ENCODE results near the gene CD109. TPM values are rescaled to one million over a fixed set of nuclear protein-coding genes. Genes with fewer than 3 reads are reported as not detected.

The CD109 gene
- total and polyA plus RNA-seq, 2 experiments from 2014 or later: 1.5 to 2.1 TPM

DNA sequence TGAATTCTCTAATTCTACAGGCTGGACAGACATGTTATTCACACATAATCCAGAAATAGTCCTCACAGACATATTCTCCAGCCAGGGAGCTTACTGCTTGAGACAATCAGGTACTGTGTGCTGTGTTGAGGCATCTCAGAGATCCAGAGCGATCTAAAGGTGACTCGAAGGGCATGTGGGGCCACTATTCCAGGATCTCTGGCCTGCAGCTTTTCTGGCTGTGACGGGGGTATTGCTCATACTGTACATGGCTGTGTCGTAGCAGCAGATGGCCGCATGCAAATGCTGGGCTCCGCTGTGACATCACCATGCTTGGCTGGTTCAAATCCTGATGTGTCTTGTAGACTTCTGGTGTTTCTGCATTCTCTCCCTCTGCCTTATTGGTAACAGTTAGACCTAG lies 37.8 kb downstream of the CD109 start:
- Histone ChIP-seq H3K4me3 (no peak overlapping the region), H3K9me3 (ENCODE audit: low read depth) (no peaks in the 10 kb centered on the region), H3K4me1 (ENCODE audit: low read depth) (no peaks in the 10 kb centered on the region), H3K36me3 (no peaks in the 10 kb centered on the region), H3K27me3 (peaks cover 14% of the 10 kb centered on the region), H3K27ac (no peak overlapping the region)
- TF ChIP-seq, protein P1, sequence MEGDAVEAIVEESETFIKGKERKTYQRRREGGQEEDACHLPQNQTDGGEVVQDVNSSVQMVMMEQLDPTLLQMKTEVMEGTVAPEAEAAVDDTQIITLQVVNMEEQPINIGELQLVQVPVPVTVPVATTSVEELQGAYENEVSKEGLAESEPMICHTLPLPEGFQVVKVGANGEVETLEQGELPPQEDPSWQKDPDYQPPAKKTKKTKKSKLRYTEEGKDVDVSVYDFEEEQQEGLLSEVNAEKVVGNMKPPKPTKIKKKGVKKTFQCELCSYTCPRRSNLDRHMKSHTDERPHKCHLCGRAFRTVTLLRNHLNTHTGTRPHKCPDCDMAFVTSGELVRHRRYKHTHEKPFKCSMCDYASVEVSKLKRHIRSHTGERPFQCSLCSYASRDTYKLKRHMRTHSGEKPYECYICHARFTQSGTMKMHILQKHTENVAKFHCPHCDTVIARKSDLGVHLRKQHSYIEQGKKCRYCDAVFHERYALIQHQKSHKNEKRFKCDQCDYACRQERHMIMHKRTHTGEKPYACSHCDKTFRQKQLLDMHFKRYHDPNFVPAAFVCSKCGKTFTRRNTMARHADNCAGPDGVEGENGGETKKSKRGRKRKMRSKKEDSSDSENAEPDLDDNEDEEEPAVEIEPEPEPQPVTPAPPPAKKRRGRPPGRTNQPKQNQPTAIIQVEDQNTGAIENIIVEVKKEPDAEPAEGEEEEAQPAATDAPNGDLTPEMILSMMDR (IDR thresholded peaks at IDR 0.05; ENCODE audit: low read depth, low read length): no peak
- no peak for DNase-seq (ENCODE audit: low read depth in 1 of 2, low spot score in 1 of 2)

DNA sequence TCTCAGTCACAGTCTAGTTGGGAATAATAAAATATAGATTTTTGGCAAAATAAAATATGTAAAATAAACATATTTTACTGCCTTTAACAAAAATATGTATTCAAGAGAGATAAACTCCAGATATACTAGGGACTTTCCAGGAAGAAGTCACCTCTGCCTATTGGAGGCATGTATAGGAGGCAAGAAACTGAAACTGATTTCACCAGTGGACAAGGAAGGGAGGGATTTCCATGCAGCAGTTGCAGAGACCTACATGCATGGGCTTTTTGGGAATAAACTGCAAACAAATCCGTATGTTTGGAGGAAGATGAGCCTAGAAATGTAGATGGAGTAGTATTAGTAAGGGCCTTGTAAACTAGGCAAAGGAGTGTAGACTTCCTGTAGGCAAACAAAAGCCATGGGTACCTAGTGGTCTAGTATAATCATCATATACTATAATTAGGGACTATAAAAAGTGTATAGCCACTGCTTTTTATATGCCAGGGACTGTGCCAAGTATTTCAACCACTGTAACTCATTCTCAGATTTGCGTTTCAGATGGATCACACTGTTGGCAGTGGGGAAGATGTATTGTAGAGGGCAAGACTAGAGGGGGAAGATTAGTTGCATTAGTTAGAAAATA lies 38.9 kb downstream of the CD109 start:
- Histone ChIP-seq H3K9me3 (ENCODE audit: low read depth) (no peaks in the 10 kb centered on the region), H3K4me1 (ENCODE audit: low read depth) (no peaks in the 10 kb centered on the region), H3K27me3 (peaks cover 14% of the 10 kb centered on the region), H3K27ac (no peak overlapping the region), H3K36me3 (no peaks in the 10 kb centered on the region), H3K4me3 (no peak overlapping the region)
- DNase-seq (ENCODE audit: low read depth in 1 of 2, low spot score in 1 of 2): no peak
- TF ChIP-seq, protein P1 (IDR thresholded peaks at IDR 0.05; ENCODE audit: low read depth, low read length): no peak

DNA sequence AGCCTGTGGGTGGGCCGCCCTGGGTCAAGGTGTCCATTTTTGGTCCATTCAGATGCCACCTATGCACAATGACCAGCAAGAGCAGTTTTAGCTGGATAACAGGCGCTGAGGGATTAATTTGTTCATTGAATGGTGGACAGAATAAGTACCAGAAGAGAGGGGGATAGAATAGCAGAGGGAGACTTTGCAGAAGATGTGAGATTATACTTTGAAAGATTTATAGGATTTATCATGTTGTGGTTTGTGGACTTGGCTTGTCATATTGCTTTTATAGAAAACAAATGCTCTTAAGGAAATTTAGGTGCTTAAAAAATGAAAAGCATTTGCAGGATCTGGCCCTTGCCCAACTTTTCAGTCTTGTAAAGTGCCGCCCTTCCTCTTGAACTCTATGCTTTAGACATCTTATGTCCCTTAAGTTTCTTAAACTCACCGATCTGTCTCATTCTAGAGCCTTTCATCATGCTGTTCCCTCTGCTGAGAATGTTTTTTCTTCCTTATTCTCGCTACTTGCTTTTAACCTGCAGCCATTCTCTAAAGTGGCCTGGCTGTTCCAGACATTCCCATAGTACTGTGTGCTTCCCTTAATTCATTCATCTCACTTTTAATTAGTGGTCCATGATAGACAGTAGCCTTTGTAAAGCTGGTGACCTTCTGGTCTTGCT lies 42.5 kb downstream of the CD109 start:
- H3K4me1 ChIP-seq (ENCODE audit: low read depth): no peaks in the 10 kb centered on the region
- TF ChIP-seq, protein P1 (IDR thresholded peaks at IDR 0.05; ENCODE audit: low read depth, low read length): no peak
- no peak overlapping the region for H3K4me3 ChIP-seq
- H3K27me3 ChIP-seq: peaks cover 14% of the 10 kb centered on the region
- H3K36me3 ChIP-seq: no peaks in the 10 kb centered on the region
- H3K27ac ChIP-seq: no peak overlapping the region
- no peak for DNase-seq (ENCODE audit: low read depth in 1 of 2, low spot score in 1 of 2)
- no peaks in the 10 kb centered on the region for H3K9me3 ChIP-seq (ENCODE audit: low read depth)

- Histone ChIP-seq H3K36me3 (no peaks in the 10 kb centered on the region), H3K27ac (no peak overlapping the region), H3K4me3 (no peak overlapping the region), H3K9me3 (ENCODE audit: low read depth) (no peaks in the 10 kb centered on the region), H3K4me1 (ENCODE audit: low read depth) (no peaks in the 10 kb centered on the region), H3K27me3 (peaks cover 14% of the 10 kb centered on the region)
- peak; percentile 80 to 85 for DNase-seq (ENCODE audit: low read depth in 1 of 2, low spot score in 1 of 2)
- TF ChIP-seq, protein P1 (IDR thresholded peaks at IDR 0.05; ENCODE audit: low read depth, low read length): peak; percentile 65
These were observed 43.1 kb downstream of the CD109 start for GRCh38 chr6:73739096-73739495.

DNA sequence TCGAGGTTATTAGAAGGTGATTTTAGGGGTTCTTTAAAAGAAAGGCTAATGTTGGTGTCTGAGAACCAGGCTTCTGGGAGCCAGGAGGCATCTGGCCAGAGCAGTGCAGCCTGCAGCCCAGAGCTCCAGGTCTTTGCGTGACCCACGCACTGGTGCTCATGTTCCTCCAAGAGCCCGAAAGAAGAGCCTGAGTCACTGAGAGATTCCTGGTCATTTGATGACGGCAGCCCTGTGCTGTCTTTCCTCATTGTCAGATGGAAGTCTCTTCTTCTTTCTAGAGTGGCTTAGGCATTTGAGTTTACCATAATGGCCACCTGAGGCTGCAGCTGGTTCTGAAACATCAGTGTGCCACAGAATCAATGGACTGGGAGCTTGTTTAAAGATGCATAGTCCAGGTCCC lies 46.4 kb downstream of the CD109 start:
- no peaks in the 10 kb centered on the region for H3K9me3 ChIP-seq (ENCODE audit: low read depth)
- H3K4me3 ChIP-seq: no peak overlapping the region
- DNase-seq (ENCODE audit: low read depth in 1 of 2, low spot score in 1 of 2): no peak
- no peaks in the 10 kb centered on the region for H3K4me1 ChIP-seq (ENCODE audit: low read depth)
- no peak overlapping the region for H3K27ac ChIP-seq
- TF ChIP-seq, protein P1 (IDR thresholded peaks at IDR 0.05; ENCODE audit: low read depth, low read length): no peak
- H3K36me3 ChIP-seq: no peaks in the 10 kb centered on the region
- peaks cover 11% of the 10 kb centered on the region for H3K27me3 ChIP-seq

Measured in cardiac muscle cell (in vitro differentiated cells and primary cell).